KBM-7 (cell line): ENCODE results near the gene HEPHL1.
"Not testable (repeated sequence)": the region's sequence is repeated elsewhere in the genome, so short reads cannot be mapped to it uniquely, and the experiment has no call there.

ENCODE experiments used
- DNase-seq: peaks from one replicate; pipeline ENCODE4 v3.0.0-alpha.2; 2015
- in situ Hi-C: fragments of 300-500 bp; cut with MboI; formaldehyde crosslinking; loops from 2 replicates; pipeline ENCODE4 v1.14.3; 2020; ENCODE audit warnings: low sequenced_read_pairs, low pct_unique_long_range_greater_than_20kb, mixed read lengths

HEPHL1 gene

GRCh38 chr11:94068764-94069163 is 47.6 kb downstream of the HEPHL1 start:
- no peak for DNase-seq
- in situ Hi-C loops = no loop called here

GRCh38 chr11:94077552-94078293 is 56.6 kb downstream of the HEPHL1 start:
- in situ Hi-C loops = no loop called here
- DNase-seq = no peak

- in situ Hi-C loops = no loop called here
- no peak for DNase-seq
These were observed 63.0 kb downstream of the HEPHL1 start for GRCh38 chr11:94084164-94084563.

GRCh38 chr11:94088906-94089305 is 67.8 kb downstream of the HEPHL1 start:
- no peak for DNase-seq
- in situ Hi-C loops = no loop called here

DNA sequence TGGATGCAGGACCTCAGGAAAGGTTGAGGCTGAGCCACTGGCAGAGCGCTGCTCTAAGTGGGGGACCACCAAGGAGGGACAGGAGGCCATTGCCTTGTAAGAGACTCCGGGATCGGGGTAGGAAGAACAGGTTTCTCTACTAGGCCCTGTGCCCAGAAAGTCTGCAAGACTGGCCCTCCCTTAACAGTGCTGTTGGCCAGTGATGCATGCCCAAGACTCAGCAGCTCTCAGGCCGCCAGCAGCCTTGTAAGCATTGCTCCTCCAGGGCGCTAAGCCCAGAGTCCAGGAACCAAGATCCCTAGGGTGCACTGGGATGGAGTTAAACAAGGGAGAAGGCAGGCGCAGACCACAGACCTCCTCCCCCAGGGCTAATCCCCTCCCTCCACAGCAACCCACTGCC is 68.2 kb downstream of the HEPHL1 start:
- no peak for DNase-seq
- in situ Hi-C loops = no loop called here

GRCh38 chr11:94090401-94090800 is 69.2 kb downstream of the HEPHL1 start:
- DNase-seq = no peak
- in situ Hi-C loops = no loop called here

DNA sequence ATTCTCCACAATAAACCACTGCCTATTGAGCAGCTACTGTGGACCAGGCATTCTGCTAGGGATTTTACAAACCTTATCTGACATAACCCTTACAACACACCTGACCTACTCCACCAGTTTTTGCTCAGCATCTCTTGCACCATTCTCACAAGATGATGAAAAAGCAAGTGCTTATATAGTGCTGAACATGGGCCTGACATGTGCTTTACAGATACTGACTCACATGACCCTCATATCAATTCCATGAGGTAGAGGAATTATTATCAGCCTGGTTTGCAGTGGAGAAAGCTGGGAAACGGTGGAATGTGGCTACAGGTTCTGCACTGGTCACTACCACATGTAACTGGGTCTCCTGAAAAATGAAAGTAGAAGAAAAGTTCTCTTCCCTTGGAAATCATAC is 69.9 kb downstream of the HEPHL1 start:
- in situ Hi-C loops = no loop called here
- DNase-seq = no peak

DNA sequence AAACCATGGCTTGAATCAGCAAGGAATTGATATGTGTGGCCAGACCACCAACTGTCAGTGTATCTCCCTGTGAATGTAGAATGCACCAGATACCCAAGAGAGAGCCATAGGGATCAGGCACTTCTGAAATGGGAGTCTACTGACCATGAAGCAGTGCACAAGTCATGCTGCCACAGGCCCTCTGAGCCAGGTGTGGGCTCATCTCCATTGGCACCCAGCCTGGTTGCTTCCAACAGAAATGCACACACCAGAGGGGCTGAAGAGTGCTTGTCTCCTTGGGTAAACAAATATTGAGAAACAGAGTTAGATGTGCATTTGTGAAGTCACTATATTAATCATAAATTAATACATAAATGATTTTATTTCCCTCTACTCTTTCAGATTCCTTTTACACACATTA is 79.1 kb downstream of the HEPHL1 start:
- in situ Hi-C loops = no loop called here
- DNase-seq = no peak

DNA sequence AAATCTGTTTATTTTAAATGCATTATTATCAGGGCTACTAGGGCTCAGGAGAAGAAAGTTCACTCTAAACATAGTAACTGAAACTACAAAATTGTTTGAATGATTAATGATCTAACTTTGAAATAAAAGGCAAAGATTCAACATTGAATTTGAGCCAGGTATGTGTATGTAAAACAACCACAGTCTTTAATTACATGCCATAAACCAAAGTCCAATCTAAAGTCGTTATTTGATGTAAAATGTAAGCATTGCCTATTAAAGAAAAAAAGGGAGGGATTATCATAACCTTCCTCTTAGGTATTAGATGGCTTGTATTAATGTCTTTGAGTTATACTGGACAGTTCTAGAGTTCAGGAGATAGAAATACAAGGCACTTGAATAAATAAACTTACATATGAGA is 82.3 kb downstream of the HEPHL1 start:
- in situ Hi-C loops = no loop called here
- no peak for DNase-seq

- in situ Hi-C loops = no loop called here
These were observed 83.6 kb downstream of the HEPHL1 start for GRCh38 chr11:94104734-94105133.

GRCh38 chr11:94106716-94107115 is 85.6 kb downstream of the HEPHL1 start:
- in situ Hi-C loops = no loop called here
- no peak for DNase-seq

More at GRCh38 chr11:94104734-94105133, 83.6 kb downstream of the HEPHL1 start:
- DNase-seq = no peak

DNA sequence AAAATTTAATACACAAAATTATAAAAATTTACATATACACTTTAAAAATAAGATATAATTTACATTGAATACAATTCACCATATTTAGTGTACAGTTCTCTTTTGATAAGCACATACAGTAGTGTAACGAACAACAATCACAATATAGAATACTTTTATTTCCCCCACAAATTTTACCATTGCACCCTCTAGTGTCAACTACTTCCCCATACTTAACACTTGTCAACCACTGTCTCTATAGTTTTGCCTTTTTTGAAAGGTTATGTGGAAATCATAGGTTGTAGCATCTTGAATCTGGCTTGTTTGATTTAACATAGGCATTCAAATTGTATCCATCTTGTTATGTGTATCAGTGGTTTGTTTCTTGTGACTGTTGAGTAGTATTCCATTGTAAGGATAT is 86.2 kb downstream of the HEPHL1 start:
- no peak for DNase-seq
- in situ Hi-C loops = no loop called here

- DNase-seq = no peak
- in situ Hi-C loops = no loop called here
These were observed 90.1 kb downstream of the HEPHL1 start for GRCh38 chr11:94111241-94111640.

DNA sequence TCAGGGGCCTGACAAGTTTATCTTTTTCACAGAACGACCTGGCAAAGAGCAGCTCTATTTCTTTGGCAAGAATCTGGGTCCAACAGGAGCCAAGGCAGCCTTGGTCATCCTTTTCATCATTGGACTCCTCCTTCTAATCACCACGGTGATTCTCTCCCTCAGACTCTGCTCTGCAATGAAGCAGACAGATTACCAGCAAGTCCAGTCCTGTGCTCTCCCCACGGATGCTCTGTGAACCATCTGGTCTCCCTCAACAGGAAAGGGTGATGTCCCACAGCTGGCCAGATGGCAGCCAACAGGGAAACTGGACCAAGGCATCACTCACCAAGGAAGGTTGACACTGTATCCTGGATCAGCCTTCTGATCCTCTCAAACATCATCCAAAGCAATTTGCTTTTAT is 90.5 kb downstream of the HEPHL1 start:
- in situ Hi-C loops = no loop called here
- no peak for DNase-seq

- no peak for DNase-seq
- in situ Hi-C loops = no loop called here
These were observed 91.2 kb downstream of the HEPHL1 start for GRCh38 chr11:94112206-94112953.

- no peak for DNase-seq
- in situ Hi-C loops = no loop called here
These were observed 96.0 kb downstream of the HEPHL1 start for GRCh38 chr11:94117197-94117574.

DNA sequence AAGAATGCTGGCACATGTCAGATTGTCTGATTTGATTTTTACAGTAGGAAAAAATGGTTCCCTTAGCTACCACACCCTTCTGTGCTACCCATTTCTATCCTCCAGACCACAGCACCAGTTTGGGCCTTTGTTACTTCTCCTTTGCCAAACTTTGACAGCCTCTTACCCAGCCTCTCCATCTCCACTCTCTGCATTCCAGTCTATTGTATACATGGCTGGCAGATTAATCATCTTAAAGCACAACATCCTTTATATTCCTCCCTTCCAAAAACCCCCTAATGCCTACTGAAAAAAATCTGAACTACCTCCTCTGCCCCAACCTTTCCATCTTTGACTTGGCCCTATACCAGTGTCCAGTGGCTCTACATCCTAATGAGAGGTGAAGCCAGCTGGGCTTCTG is 96.7 kb downstream of the HEPHL1 start:
- DNase-seq = no peak
- in situ Hi-C loops = no loop called here

GRCh38 chr11:94119676-94120075 is 98.5 kb downstream of the HEPHL1 start:
- DNase-seq, in situ Hi-C loops: not testable (repeated sequence)

DNA sequence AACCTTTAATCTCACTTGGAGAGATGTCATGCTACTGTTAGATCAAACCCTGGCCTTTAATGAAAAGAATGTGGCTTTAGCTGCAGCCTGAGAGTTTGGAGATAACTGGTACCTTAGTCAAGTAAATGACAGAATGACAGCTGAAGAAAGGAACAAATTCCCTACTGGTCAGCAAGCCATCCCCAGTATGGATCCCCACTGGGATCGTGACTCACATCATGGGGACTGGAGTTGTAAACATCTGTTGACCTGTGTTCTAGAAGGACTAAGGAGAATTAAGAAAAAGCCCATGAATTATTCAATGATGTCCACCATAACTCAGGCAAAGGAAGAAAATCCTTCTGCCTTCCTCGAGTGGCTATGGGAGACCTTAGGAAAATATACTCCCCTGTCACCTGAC is 99.4 kb downstream of the HEPHL1 start:
- in situ Hi-C loops, DNase-seq: not testable (repeated sequence)

GRCh38 chr11:94120946-94121345 is 99.8 kb downstream of the HEPHL1 start:
- DNase-seq = no peak
- in situ Hi-C loops = no loop called here
